ENCODE measurements around the gene GSN.

DNA sequence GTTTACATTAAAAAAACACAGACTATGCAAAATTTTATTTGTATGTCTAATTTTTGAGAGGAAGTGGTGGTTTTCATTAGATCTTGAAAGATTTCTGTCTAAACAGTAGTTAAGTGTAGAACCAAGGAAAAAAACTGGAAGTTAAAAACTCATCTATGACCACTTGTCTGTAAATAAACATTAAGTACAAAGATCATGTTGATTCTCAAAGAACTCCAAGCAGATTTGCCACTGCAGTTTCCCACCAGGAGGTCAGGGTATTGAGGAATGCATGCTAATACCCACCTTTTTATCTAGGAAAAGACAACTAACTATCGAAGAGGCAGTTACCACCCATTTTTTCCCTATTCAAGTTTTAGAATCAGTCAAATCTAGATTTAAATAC is 100.2 kb downstream of the GSN start:
- no peak for TF ChIP-seq POLR2A (IDR thresholded peaks at IDR 0.05)
- TF ChIP-seq CTCF (IDR thresholded peaks at IDR 0.05 in 4 of 5, conservative IDR thresholded peaks at IDR 0.05 in 1 of 5): no peak
